ENCODE data around the gene MRPL33. TPM values are rescaled to one million over a fixed set of nuclear protein-coding genes. Genes with fewer than 3 reads are reported as not detected.

Gene MRPL33
- total RNA-seq, 1 donor from 2014 or later = 63.3 TPM

GRCh38 chr2:27804146-27804545 is 32.6 kb downstream of the MRPL33 start:
- no peak overlapping the region for H3K4me3 Mint-ChIP-seq (ENCODE audit: low read depth)
- H3K36me3 Mint-ChIP-seq (ENCODE audit: insufficient read depth) = no peaks in the 10 kb centered on the region
- DNase-seq (ENCODE audit: low spot score, unreplicated experiment) = no peak
- H3K27ac Mint-ChIP-seq = no peak overlapping the region
- no peaks in the 10 kb centered on the region for H3K9me3 Mint-ChIP-seq (ENCODE audit: low read depth)
- H3K4me1 Mint-ChIP-seq (ENCODE audit: low read depth) = peaks cover 5% of the 10 kb centered on the region
- no peaks in the 10 kb centered on the region for H3K27me3 Mint-ChIP-seq
- no peak for TF ChIP-seq CTCF (IDR thresholded peaks at IDR 0.05; ENCODE audit: unreplicated experiment)

GRCh38 chr2:27805180-27805579 is 33.7 kb downstream of the MRPL33 start:
- Mint-ChIP-seq H3K27ac (no peak overlapping the region), H3K36me3 (ENCODE audit: insufficient read depth) (no peaks in the 10 kb centered on the region), H3K27me3 (no peaks in the 10 kb centered on the region), H3K4me1 (ENCODE audit: low read depth) (peaks cover 4% of the 10 kb centered on the region), H3K9me3 (ENCODE audit: low read depth) (no peaks in the 10 kb centered on the region), H3K4me3 (ENCODE audit: low read depth) (no peak overlapping the region)
- TF ChIP-seq CTCF (IDR thresholded peaks at IDR 0.05; ENCODE audit: unreplicated experiment) = no peak
- DNase-seq (ENCODE audit: low spot score, unreplicated experiment) = no peak

- Mint-ChIP-seq H3K4me3 (ENCODE audit: low read depth) (no peak overlapping the region), H3K4me1 (ENCODE audit: low read depth) (peaks cover 4% of the 10 kb centered on the region), H3K36me3 (ENCODE audit: insufficient read depth) (no peaks in the 10 kb centered on the region), H3K27ac (no peak overlapping the region), H3K27me3 (no peaks in the 10 kb centered on the region), H3K9me3 (ENCODE audit: low read depth) (no peaks in the 10 kb centered on the region)
- no peak for DNase-seq (ENCODE audit: low spot score, unreplicated experiment)
- no peak for TF ChIP-seq CTCF (IDR thresholded peaks at IDR 0.05; ENCODE audit: unreplicated experiment)
These were observed 35.0 kb downstream of the MRPL33 start for GRCh38 chr2:27806311-27807059.

GRCh38 chr2:27807476-27807875 is 36.0 kb downstream of the MRPL33 start:
- no peak overlapping the region for H3K27ac Mint-ChIP-seq
- H3K9me3 Mint-ChIP-seq (ENCODE audit: low read depth) = no peaks in the 10 kb centered on the region
- DNase-seq (ENCODE audit: low spot score, unreplicated experiment) = no peak
- H3K36me3 Mint-ChIP-seq (ENCODE audit: insufficient read depth) = no peaks in the 10 kb centered on the region
- H3K4me1 Mint-ChIP-seq (ENCODE audit: low read depth) = peaks cover 4% of the 10 kb centered on the region
- H3K27me3 Mint-ChIP-seq = no peaks in the 10 kb centered on the region
- H3K4me3 Mint-ChIP-seq (ENCODE audit: low read depth) = no peak overlapping the region
- TF ChIP-seq CTCF (IDR thresholded peaks at IDR 0.05; ENCODE audit: unreplicated experiment) = peak; percentile 61

GRCh38 chr2:27808418-27808817 is 36.9 kb downstream of the MRPL33 start:
- peaks cover 4% of the 10 kb centered on the region for H3K4me1 Mint-ChIP-seq (ENCODE audit: low read depth)
- no peak for TF ChIP-seq CTCF (IDR thresholded peaks at IDR 0.05; ENCODE audit: unreplicated experiment)
- no peaks in the 10 kb centered on the region for H3K9me3 Mint-ChIP-seq (ENCODE audit: low read depth)
- peak overlapping the region; percentile 40 for H3K27ac Mint-ChIP-seq
- no peaks in the 10 kb centered on the region for H3K27me3 Mint-ChIP-seq
- no peak for DNase-seq (ENCODE audit: low spot score, unreplicated experiment)
- no peak overlapping the region for H3K4me3 Mint-ChIP-seq (ENCODE audit: low read depth)
- no peaks in the 10 kb centered on the region for H3K36me3 Mint-ChIP-seq (ENCODE audit: insufficient read depth)
